Neural cell (in vitro differentiated cells): ENCODE measurements around the gene CCDC85C. TPM values are rescaled to one million over a fixed set of nuclear protein-coding genes. Genes with fewer than 3 reads are reported as not detected.

Experiments
- H2AFZ ChIP-seq: fragments of 200-600, 300-800 bp; sonication (generic), shearing (Covaris generic); 2 replicates; pipeline ENCODE4 v1.6.0; 2014; ENCODE audit warnings: low read depth, mild to moderate bottlenecking, antibody characterized with exemption, low read length, moderate library complexity
- H3F3A ChIP-seq: fragments of 200-600 bp; shearing (Covaris generic); 2 replicates; pipeline ENCODE4 v1.6.1; 2016; ENCODE audit warnings: mild to moderate bottlenecking, moderate library complexity, mixed read lengths, antibody characterized with exemption, low read length; ENCODE audit not compliant: insufficient read depth, poor library complexity, severe bottlenecking
- H3K27ac ChIP-seq: fragments of 200-600, 300-800 bp; sonication (generic), shearing (Covaris generic); 2 replicates; pipeline ENCODE4 v1.5.1; 2014; ENCODE audit warnings: mild to moderate bottlenecking, low read length, moderate library complexity
- H3K27me3 ChIP-seq: fragments of 300-800, 200-600 bp; sonication (generic), shearing (Covaris generic); 2 replicates; pipeline ENCODE4 v1.6.0; 2014; ENCODE audit warnings: mild to moderate bottlenecking, low read depth, low read length, moderate library complexity; ENCODE audit not compliant: insufficient read depth
- H3K36me3 ChIP-seq: fragments of 300-800, 200-600 bp; sonication (generic), shearing (Covaris generic); 2 replicates; pipeline ENCODE4 v1.5.1; 2014; ENCODE audit warnings: mild to moderate bottlenecking, antibody characterized with exemption, low read length, moderate library complexity; ENCODE audit not compliant: insufficient read depth
- H3K4me2 ChIP-seq: fragments of 300-800, 200-600 bp; sonication (generic), shearing (Covaris generic); 2 replicates; pipeline ENCODE4 v1.6.0; 2014; ENCODE audit warnings: mild to moderate bottlenecking, low read length
- H3K4me3 ChIP-seq: fragments of 300-800, 200-600 bp; sonication (generic), shearing (Covaris generic); 2 replicates; pipeline ENCODE4 v1.5.1; 2014; ENCODE audit warnings: mild to moderate bottlenecking, low read length, moderate library complexity
- H3K79me2 ChIP-seq: fragments of 200-600 bp; shearing (Covaris generic); replicated peaks from 2 replicates; pipeline ENCODE4 v1.6.0; 2014; ENCODE audit warnings: mild to moderate bottlenecking, low read length, moderate library complexity; ENCODE audit not compliant: insufficient read depth
- H3K9ac ChIP-seq: fragments of 300-800, 200-600 bp; sonication (generic), shearing (Covaris generic); 2 replicates; pipeline ENCODE4 v1.6.1; 2016; ENCODE audit warnings: mild to moderate bottlenecking, low read length, mixed read lengths
- H3K9me2 ChIP-seq: fragments of 200-600 bp; shearing (Covaris generic); 2 replicates; pipeline ENCODE4 v1.6.1; 2016; ENCODE audit warnings: mild to moderate bottlenecking, low read length, mixed read lengths; ENCODE audit not compliant: insufficient read depth
- H3K9me3 ChIP-seq: fragments of 200-600, 300-800 bp; sonication (generic), shearing (Covaris generic); 2 replicates; pipeline ENCODE4 v1.6.1; 2016; ENCODE audit warnings: mild to moderate bottlenecking, mixed run types, low read length, moderate library complexity, mixed read lengths
- H4K20me1 ChIP-seq: fragments of 200-600 bp; shearing (Covaris generic); 2 replicates; pipeline ENCODE4 v1.6.1; 2016; ENCODE audit warnings: mild to moderate bottlenecking, mixed run types; ENCODE audit not compliant: insufficient read depth
- EP300 ChIP-seq: fragments of 450-650 bp; conservative IDR thresholded peaks from 2 replicates; pipeline ENCODE4 v1.6.1; 2014; ENCODE audit warnings: antibody characterized with exemption, mild to moderate bottlenecking, moderate library complexity; ENCODE audit not compliant: poor library complexity, severe bottlenecking
- EZH2 ChIP-seq: fragments of 200-600, 300-800 bp; shearing (Covaris generic), sonication (generic); IDR thresholded peaks from 2 replicates; pipeline ENCODE4 v1.6.1; 2014; ENCODE audit warnings: antibody characterized with exemption, low read length, borderline replicate concordance, mild to moderate bottlenecking; ENCODE audit not compliant: insufficient read depth, poor library complexity, severe bottlenecking
- MXI1 ChIP-seq: fragments of 450-650 bp; conservative IDR thresholded peaks from 2 replicates; pipeline ENCODE4 v1.6.1; 2014; ENCODE audit warnings: antibody characterized with exemption, mild to moderate bottlenecking; ENCODE audit not compliant: poor library complexity, severe bottlenecking
- POLR2AphosphoS5 ChIP-seq: IDR thresholded peaks from 2 replicates; pipeline ENCODE4 v1.6.1; 2012
- RAD21 ChIP-seq: fragments of 450-650 bp; conservative IDR thresholded peaks from 2 replicates; pipeline ENCODE4 v1.6.1; 2014; ENCODE audit warnings: antibody characterized with exemption, mild to moderate bottlenecking, moderate library complexity
- SMC3 ChIP-seq: fragments of 450-650 bp; conservative IDR thresholded peaks from 2 replicates; pipeline ENCODE4 v1.6.1; 2014; ENCODE audit warnings: antibody characterized with exemption, mild to moderate bottlenecking, moderate library complexity; ENCODE audit not compliant: poor library complexity
- TAF1 ChIP-seq: IDR thresholded peaks from 2 replicates; pipeline ENCODE4 v1.6.1; 2012; ENCODE audit warnings: low read depth
- polyA plus RNA-seq: library from polyadenylated mRNA; depleted of rRNA; stranded (reverse); fragments of >200 nt; gene quantifications from 2 replicates; pipeline ENCODE4 v1.2.3, GENCODE V29; 2014
- TF ChIP-seq, protein P1 (sequence below): IDR thresholded peaks from 2 replicates; pipeline ENCODE4 v1.6.1; 2012; ENCODE audit warnings: borderline replicate concordance
- TF ChIP-seq, protein P2 (sequence below): fragments of 450-650 bp; IDR thresholded peaks from 2 replicates; pipeline ENCODE4 v1.5.1; 2014; ENCODE audit warnings: antibody characterized with exemption, mild to moderate bottlenecking, moderate library complexity; ENCODE audit not compliant: poor library complexity, severe bottlenecking

The CCDC85C gene
- polyA plus RNA-seq, 1 donor from 2014 or later: 24.8 TPM

DNA sequence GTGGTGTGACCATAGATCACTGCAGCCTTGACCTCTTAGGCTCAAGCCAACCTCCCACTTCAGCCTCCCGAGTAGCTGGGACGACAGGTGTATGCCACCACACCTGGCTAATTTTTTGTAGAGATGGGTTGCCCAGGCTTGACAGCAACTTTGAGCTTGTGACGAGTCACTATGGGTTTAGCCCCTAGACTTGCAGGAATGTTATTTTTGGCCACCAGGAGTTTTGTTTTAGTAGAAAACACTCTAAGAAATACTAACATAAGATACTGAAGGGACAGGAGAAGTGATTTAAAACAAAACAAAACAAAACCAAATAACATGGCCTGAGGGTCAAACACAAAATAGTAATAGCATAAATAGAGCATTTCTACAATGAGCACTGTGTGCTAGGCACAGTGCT is 149.8 kb downstream of the CCDC85C start:
- Histone ChIP-seq H3K9me3 (no peaks in the 10 kb centered on the region), H3F3A (no peaks in the 10 kb centered on the region), H3K27me3 (no peaks in the 10 kb centered on the region), H3K4me3 (no peak overlapping the region), H3K9ac (no peak overlapping the region), H3K36me3 (no peaks in the 10 kb centered on the region), H4K20me1 (no peaks in the 10 kb centered on the region), H3K27ac (no peak overlapping the region), H3K79me2 (no peaks in the 10 kb centered on the region), H3K4me2 (no peak overlapping the region), H2AFZ (no peak overlapping the region), H3K9me2 (no peaks in the 10 kb centered on the region)
- TF ChIP-seq, protein P1, sequence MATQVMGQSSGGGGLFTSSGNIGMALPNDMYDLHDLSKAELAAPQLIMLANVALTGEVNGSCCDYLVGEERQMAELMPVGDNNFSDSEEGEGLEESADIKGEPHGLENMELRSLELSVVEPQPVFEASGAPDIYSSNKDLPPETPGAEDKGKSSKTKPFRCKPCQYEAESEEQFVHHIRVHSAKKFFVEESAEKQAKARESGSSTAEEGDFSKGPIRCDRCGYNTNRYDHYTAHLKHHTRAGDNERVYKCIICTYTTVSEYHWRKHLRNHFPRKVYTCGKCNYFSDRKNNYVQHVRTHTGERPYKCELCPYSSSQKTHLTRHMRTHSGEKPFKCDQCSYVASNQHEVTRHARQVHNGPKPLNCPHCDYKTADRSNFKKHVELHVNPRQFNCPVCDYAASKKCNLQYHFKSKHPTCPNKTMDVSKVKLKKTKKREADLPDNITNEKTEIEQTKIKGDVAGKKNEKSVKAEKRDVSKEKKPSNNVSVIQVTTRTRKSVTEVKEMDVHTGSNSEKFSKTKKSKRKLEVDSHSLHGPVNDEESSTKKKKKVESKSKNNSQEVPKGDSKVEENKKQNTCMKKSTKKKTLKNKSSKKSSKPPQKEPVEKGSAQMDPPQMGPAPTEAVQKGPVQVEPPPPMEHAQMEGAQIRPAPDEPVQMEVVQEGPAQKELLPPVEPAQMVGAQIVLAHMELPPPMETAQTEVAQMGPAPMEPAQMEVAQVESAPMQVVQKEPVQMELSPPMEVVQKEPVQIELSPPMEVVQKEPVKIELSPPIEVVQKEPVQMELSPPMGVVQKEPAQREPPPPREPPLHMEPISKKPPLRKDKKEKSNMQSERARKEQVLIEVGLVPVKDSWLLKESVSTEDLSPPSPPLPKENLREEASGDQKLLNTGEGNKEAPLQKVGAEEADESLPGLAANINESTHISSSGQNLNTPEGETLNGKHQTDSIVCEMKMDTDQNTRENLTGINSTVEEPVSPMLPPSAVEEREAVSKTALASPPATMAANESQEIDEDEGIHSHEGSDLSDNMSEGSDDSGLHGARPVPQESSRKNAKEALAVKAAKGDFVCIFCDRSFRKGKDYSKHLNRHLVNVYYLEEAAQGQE: no peak
- TF ChIP-seq, protein P2, sequence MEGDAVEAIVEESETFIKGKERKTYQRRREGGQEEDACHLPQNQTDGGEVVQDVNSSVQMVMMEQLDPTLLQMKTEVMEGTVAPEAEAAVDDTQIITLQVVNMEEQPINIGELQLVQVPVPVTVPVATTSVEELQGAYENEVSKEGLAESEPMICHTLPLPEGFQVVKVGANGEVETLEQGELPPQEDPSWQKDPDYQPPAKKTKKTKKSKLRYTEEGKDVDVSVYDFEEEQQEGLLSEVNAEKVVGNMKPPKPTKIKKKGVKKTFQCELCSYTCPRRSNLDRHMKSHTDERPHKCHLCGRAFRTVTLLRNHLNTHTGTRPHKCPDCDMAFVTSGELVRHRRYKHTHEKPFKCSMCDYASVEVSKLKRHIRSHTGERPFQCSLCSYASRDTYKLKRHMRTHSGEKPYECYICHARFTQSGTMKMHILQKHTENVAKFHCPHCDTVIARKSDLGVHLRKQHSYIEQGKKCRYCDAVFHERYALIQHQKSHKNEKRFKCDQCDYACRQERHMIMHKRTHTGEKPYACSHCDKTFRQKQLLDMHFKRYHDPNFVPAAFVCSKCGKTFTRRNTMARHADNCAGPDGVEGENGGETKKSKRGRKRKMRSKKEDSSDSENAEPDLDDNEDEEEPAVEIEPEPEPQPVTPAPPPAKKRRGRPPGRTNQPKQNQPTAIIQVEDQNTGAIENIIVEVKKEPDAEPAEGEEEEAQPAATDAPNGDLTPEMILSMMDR: no peak

DNA sequence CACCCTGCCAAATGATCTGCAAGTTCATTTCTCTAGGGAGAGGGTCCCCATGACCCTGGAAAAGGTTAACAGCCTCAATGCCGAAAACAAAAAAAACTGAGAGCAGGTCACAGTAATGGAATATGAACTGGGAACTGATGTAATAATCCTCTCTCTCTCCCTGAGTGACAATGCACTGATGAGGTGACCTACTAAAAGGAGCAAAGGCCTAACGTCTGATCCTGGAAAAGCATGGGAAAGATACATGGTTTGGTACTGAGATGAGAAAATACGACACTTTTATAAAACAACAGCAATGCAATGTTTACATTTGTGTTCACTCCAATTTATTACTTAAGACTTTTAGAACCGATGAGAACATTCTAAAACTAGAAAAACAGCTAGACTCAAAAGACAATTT is 151.0 kb downstream of the CCDC85C start:
- H3F3A ChIP-seq: no peaks in the 10 kb centered on the region
- no peak overlapping the region for H3K9ac ChIP-seq
- H3K27me3 ChIP-seq: no peaks in the 10 kb centered on the region
- H2AFZ ChIP-seq: no peak overlapping the region
- TF ChIP-seq TAF1 (no peak), EP300 (no peak), RAD21 (no peak), SMC3 (no peak), EZH2 (no peak), MXI1 (no peak), POLR2AphosphoS5 (no peak)
- TF ChIP-seq, protein P2: no peak
- H4K20me1 ChIP-seq: no peaks in the 10 kb centered on the region
- no peaks in the 10 kb centered on the region for H3K9me3 ChIP-seq
- no peaks in the 10 kb centered on the region for H3K36me3 ChIP-seq
- no peaks in the 10 kb centered on the region for H3K9me2 ChIP-seq
- H3K4me2 ChIP-seq: no peak overlapping the region
- no peaks in the 10 kb centered on the region for H3K79me2 ChIP-seq
- no peak overlapping the region for H3K27ac ChIP-seq
- no peak overlapping the region for H3K4me3 ChIP-seq
